Adipocyte (in vitro differentiated cells): ENCODE results near the gene JSRP1.

Source experiments
- DNase-seq: peaks from one replicate; pipeline ENCODE4 v3.0.0-alpha.2; 2015; ENCODE audit warnings: low read depth
- H3K27me3 ChIP-seq: replicated peaks from 2 replicates; pipeline ENCODE4 v1.7.0; 2013; ENCODE audit warnings: mild to moderate bottlenecking, low read length, moderate library complexity; ENCODE audit not compliant: control insufficient read depth, insufficient read depth
- H3K36me3 ChIP-seq: 2 replicates; pipeline ENCODE4 v1.7.0; 2013; ENCODE audit warnings: low read length, mild to moderate bottlenecking, moderate library complexity; ENCODE audit not compliant: control insufficient read depth, insufficient read depth, severe bottlenecking
- H3K4me1 ChIP-seq: 2 replicates; pipeline ENCODE4 v1.7.0; 2013; ENCODE audit warnings: mild to moderate bottlenecking, low read length, moderate library complexity; ENCODE audit not compliant: control insufficient read depth, insufficient read depth
- H3K4me3 ChIP-seq: 2 replicates; pipeline ENCODE4 v1.7.0; 2013; ENCODE audit warnings: mild to moderate bottlenecking, low read length, moderate library complexity
- H3K9ac ChIP-seq: 2 replicates; pipeline ENCODE4 v1.7.0; 2013; ENCODE audit warnings: mild to moderate bottlenecking, low read length, moderate library complexity
- H3K9me3 ChIP-seq: 2 replicates; pipeline ENCODE4 v1.7.0; 2013; ENCODE audit warnings: mild to moderate bottlenecking, low read length, moderate library complexity; ENCODE audit not compliant: control insufficient read depth

Gene JSRP1, protein sequence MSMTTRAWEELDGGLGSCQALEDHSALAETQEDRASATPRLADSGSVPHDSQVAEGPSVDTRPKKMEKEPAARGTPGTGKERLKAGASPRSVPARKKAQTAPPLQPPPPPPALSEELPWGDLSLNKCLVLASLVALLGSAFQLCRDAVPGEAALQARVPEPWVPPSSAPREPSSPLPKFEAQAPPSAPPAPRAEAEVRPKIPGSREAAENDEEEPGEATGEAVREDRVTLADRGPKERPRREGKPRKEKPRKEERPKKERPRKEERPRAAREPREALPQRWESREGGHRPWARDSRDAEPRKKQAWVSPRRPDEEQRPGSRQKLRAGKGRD

DNA sequence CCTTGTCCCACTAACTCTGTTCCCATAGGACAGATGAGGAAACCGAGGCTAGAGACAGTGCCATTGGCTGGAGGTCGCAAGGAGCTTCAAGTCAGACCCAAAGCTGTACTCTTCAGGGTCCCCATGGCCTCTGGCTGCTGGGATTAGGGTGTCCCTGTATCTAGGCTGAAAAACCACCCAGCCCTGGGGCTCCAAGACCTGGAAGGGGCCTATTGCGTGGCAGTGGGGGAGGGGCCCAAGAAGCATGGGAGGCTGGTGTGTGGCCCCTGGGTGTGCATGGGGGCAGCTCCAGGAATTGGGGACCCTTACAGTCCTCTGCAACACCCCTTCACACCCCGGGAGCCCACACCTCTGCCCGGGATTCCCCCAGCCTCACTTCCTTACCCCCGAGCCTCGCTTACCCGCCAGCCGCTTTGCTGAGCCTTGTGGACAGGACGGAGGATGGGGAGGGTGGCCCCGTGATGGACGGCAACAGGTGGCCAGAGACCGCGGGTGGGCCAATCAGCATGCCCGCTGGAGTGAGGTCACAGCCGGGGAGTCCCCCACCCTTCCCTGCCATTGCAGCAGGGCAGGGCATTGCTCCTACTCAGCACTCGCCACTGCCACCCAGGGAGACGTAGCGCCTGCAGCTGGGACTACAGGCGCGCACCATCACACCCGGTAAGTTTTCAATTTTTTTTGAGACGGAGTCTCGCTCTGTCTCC, at the start of gene JSRP1:
JSRP1 (minus strand) TSS at position 436 of the 704 bp plus-strand sequence. CDS start 1,103 bp downstream, outside the sequence.
- H3K36me3 ChIP-seq: no peaks in the 10 kb centered on the region
- H3K9me3 ChIP-seq: no peaks in the 10 kb centered on the region
- peaks cover 15% of the 10 kb centered on the region for H3K27me3 ChIP-seq
- H3K4me3 ChIP-seq: no peak within 1 kb of the TSS
- no peak within 1 kb of the TSS for H3K9ac ChIP-seq
- no peak for DNase-seq
- H3K4me1 ChIP-seq: peaks cover 13% of the 10 kb centered on the region

DNA sequence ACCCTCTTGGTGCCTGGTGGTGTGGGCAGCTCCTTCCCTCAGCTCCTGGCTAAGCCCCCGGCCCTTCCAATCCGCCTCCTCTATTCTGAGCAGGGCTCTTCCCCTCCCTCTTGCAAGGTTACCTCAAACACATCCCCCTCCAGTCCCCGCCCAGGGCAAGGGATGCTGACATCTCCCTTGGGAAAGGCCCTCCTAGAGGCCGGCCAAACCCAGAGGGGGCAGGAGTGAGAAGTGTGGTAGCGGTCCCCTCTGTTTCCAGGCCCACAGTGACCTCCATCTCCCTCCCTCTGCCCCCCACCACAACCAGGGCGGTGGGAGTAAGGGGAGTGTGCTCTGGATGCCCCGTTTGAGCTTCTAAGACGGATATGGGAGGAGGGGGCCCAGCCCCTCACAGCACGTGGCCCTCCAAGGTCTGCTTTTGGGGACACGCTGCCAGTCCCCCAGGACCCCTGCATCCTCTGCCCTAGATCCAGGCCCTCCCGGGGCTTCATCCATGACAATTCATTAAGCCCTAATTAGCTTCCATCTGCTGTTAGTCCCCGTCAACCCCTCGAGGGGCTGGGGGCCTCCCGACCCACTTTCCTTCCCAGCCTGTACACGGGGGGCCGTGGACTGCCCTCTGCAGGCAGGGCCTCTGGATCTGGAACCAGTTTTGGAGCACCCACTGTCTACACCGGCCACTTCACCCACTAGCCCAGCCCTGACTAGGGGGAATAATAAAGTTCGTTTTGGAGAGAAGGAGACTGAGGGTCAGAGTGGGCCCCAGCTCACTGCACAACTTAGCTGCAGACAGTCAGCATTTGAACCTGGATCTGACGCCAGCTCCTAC, 49.4 kb upstream of the JSRP1 start:
- no peaks in the 10 kb centered on the region for H3K9me3 ChIP-seq
- DNase-seq: no peak
- H3K4me1 ChIP-seq: peaks cover 8% of the 10 kb centered on the region
- H3K9ac ChIP-seq: no peak overlapping the region
- no peak overlapping the region for H3K4me3 ChIP-seq
- H3K36me3 ChIP-seq: no peaks in the 10 kb centered on the region
- peaks cover 31% of the 10 kb centered on the region for H3K27me3 ChIP-seq

DNA sequence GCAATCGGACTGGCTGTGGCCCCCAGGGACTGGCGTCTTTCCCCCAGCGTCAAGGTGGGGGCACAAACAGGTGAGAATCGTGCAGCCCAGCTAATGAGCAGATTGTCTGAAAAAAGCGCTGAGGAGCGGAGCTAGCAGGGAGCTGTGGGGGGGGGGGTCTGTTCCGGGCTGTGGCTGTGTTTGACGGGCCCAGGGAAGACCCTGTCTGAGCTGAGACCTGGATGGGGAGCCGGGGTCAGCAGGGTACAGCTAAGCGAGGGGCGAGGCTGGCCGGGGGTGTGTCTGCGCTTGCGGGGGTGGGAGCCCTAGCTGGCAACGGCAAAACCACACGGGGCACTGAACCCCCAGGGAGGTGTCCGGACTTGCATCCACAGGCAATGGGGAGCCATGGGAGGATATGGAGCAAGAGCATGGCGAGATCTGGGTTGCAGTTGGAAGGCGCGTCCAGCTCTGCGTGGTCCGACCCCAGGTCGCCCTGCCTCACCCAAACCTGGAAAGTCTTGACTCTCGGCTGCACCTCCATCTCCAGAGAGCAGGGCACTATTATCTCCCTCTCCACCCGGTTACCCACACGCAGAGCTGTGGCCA, 47.1 kb upstream of the JSRP1 start:
- no peak overlapping the region for H3K4me3 ChIP-seq
- H3K9me3 ChIP-seq: no peaks in the 10 kb centered on the region
- peaks cover 29% of the 10 kb centered on the region for H3K27me3 ChIP-seq
- H3K9ac ChIP-seq: no peak overlapping the region
- peaks cover 4% of the 10 kb centered on the region for H3K4me1 ChIP-seq
- no peaks in the 10 kb centered on the region for H3K36me3 ChIP-seq
- no peak for DNase-seq

DNA sequence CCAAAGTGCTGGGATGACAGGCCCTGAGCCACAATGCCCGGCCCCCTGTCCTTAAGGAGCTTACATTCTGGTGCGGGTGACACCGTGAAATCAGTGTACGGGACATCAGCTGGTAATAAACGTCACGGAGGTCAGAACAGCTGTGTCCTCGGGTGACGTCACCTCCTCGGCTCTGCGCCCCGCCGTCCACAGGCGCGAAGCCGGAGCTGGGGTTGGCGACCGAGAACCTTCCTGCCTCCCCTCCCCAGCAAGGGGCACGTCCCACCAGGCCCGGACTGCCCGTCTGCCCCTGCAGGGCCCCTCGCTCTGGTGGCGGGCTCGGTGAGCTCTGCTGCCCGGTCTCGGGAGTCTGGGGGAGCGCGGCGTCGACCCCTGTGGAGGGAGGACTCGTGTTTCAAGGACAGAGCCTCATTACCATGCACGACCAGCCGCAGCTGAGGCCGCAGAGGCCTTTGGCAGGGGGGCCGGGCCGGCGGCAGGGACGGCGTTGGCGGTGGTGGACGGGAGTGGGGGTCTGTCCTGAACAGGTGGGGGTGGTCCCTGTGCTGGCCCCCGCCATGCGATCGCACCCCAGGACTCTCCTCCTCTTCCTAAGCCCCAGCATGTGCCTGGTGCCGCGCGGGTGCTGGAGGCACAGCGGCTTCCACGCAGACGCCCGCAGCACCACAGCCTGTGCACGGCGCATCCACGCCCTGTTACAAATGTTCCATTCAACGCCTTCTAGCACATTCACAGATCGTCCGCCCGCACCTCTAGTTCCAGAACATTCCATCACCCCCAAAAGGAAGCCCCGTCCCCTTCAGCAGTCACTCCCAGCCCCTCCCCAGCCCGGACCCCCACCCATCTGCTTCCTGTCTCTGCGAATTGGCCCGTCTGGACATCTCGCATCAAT, 46.3 kb upstream of the JSRP1 start:
- H3K4me1 ChIP-seq: peaks cover 4% of the 10 kb centered on the region
- peaks cover 27% of the 10 kb centered on the region for H3K27me3 ChIP-seq
- H3K9me3 ChIP-seq: no peaks in the 10 kb centered on the region
- no peak overlapping the region for H3K4me3 ChIP-seq
- H3K9ac ChIP-seq: no peak overlapping the region
- peak; percentile 35 for DNase-seq
- no peaks in the 10 kb centered on the region for H3K36me3 ChIP-seq

DNA sequence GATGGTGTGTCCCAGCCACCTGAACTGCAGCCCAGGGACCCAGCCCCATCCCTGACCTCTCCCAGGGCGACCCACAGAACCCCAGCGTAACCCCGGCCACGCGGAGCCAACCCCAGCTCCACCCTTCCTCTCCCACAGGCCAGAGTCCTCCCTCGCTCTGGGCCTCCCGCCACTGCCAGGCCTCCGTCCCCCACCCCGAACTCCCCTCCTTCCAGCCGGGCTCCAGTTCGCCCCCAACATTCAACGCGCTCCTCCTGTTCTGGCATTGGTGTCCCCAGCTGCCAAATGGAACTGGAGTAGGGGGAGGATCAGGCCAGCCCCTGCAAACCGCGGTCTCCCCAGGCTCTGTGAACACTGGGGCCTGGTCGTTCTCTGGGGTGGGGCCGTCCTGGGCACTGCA, 44.3 kb upstream of the JSRP1 start:
- Histone ChIP-seq H3K36me3 (no peaks in the 10 kb centered on the region), H3K4me3 (no peak overlapping the region)

DNA sequence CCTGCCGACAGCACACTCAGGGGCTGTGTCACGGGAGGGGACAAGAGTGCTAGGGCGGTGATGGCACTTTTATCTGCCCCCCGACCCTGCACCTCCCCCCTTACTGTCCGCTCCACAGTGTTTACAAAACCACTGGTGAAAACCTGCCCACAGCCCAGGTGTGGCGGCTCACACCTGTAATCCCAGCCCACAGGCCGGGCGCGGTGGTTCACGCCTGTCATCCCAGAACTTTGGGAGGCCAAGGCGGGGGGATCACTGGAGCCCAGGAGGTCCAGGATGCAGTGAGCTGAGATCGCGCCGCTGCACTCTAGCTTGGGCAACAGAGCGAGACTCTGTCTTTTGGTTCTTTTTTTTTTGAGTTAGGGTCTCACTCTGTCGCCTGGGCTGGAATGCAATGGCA, 39.9 kb upstream of the JSRP1 start:
- no peaks in the 10 kb centered on the region for H3K9me3 ChIP-seq
- no peak for DNase-seq
- H3K27me3 ChIP-seq: peaks cover 19% of the 10 kb centered on the region
- no peaks in the 10 kb centered on the region for H3K36me3 ChIP-seq
- no peak overlapping the region for H3K4me3 ChIP-seq
- H3K4me1 ChIP-seq: peaks cover 14% of the 10 kb centered on the region
- no peak overlapping the region for H3K9ac ChIP-seq

More for the DNA sequence above, 44.3 kb upstream of the JSRP1 start:
- no peaks in the 10 kb centered on the region for H3K9me3 ChIP-seq
- peaks cover 4% of the 10 kb centered on the region for H3K4me1 ChIP-seq
- H3K9ac ChIP-seq: no peak overlapping the region
- no peak for DNase-seq
- H3K27me3 ChIP-seq: peaks cover 17% of the 10 kb centered on the region

DNA sequence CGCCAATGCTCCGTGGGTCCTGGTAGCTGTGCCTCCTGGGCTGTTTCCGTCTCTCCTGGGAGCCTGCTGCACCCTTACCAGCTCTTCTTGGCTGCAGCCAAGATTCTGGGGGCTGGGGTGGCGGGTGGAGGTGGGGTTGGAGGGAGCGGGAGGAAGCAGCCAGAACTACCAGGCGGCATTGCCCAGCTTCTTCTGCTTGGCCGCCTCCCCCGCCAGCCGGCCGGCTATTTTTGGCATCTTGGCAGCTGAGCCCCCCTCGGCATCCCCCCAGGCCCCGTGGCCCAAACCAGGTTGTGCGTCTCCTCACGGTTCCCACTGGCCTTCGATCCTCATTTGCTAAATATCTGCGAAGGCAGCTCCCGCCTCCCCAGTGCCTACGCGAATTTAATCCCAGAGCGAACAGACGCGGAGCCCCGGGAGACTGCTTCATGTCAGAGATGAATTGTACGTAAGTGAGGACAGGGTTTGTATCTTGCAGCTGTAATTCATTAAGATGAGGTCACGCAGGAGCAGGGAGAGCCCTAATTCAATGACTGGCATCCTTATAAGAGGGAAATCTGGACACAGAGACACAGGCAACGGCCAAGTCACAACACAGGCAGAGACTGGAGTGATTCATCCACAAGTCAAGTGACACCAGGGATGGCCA, 38.6 kb upstream of the JSRP1 start:
- Histone ChIP-seq H3K4me3 (peak overlapping the region; percentile 18), H3K9me3 (no peaks in the 10 kb centered on the region), H3K4me1 (peaks cover 14% of the 10 kb centered on the region), H3K27me3 (peaks cover 23% of the 10 kb centered on the region), H3K9ac (no peak overlapping the region), H3K36me3 (no peaks in the 10 kb centered on the region)
- DNase-seq: peak; percentile 78

DNA sequence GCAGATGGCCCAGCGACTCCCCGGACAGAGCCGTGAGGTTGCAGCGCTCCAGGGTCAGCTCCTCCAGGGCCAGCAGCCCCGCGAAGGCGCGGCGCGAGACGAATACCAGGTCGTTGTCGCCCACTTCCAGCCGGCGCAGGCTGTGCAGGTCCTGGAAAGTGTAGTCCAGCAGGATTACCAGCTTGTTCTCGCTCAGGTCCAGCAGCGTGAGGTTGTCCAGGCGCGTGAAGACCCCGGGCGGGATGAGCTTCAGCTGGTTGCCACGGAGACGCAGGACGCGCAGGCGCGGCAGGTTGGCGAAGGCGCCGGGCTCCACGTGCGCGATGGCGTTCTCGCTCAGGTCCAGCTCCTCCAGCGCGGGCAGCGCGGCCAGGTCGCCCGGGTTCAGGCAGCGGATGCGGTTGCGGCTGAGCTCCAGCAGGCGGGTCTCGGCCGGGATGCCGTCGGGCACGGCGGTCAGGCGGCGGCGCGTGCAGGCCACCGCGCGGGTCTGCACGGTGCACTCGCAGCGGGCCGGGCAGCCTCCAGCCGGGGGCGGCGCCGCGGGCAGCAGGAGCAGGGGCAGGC, 35.1 kb upstream of the JSRP1 start:
- no peak overlapping the region for H3K9ac ChIP-seq
- no peak overlapping the region for H3K4me3 ChIP-seq
- H3K4me1 ChIP-seq: peaks cover 14% of the 10 kb centered on the region
- H3K9me3 ChIP-seq: no peaks in the 10 kb centered on the region
- H3K27me3 ChIP-seq: peaks cover 35% of the 10 kb centered on the region
- peak; percentile 21 for DNase-seq
- H3K36me3 ChIP-seq: no peaks in the 10 kb centered on the region

DNA sequence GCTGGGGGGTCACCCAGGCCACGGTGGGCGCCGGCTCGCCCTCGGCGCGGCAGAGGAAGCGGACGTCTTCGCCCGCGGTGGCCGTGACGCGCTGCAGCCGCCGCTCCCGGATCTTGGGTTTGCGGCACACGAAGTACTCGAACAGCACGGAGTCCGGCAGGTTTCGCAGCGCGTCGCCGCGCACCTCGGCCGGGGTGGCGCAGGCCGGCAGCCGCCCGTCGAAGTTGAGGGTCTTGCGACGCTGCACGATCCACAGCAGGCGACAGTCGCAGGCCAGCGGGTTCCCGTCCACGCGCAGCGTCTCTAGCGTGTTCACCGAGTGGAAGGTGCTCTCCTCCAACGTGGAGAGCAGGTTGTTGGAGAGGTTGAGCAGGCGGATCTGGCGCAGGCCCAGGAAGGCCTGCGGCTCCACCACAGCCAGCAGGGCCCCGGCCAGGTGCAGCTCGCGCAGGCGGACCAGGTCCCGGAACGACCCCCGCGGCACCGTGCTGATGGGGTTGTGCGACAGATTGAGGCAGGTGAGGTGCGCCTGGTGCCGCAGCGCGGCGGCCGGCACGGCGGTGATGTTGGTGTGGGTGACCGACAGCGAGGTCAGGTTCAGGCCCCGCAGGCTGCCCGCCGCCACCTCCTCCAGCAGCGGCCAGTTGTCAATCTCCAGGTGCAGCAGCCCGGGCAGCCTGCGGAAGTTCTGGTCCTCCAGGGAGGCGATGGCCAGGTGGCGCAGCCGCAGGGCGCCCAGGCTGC, 34.4 kb upstream of the JSRP1 start:
- H3K9ac ChIP-seq: no peak overlapping the region
- H3K27me3 ChIP-seq: peaks cover 35% of the 10 kb centered on the region
- H3K4me1 ChIP-seq: peaks cover 14% of the 10 kb centered on the region
- no peaks in the 10 kb centered on the region for H3K36me3 ChIP-seq
- peak overlapping the region; percentile 54 for H3K4me3 ChIP-seq
- DNase-seq: no peak
- no peaks in the 10 kb centered on the region for H3K9me3 ChIP-seq
